GM23248 (cell line): ENCODE results near the gene TPK1.

Source experiments
- EZH2 ChIP-seq: fragments of 200-600 bp; sonication (generic); IDR thresholded peaks from 2 replicates; pipeline ENCODE4 v1.6.1; 2018; ENCODE audit warnings: antibody characterized with exemption, mild to moderate bottlenecking; ENCODE audit not compliant: insufficient read depth, poor library complexity, severe bottlenecking
- EZH2phosphoT487 ChIP-seq: fragments of 200-600 bp; sonication (generic); IDR thresholded peaks from 2 replicates; pipeline ENCODE4 v1.6.1; 2018; ENCODE audit warnings: antibody characterized with exemption, moderate library complexity, mild to moderate bottlenecking, low read depth; ENCODE audit not compliant: insufficient read depth

DNA sequence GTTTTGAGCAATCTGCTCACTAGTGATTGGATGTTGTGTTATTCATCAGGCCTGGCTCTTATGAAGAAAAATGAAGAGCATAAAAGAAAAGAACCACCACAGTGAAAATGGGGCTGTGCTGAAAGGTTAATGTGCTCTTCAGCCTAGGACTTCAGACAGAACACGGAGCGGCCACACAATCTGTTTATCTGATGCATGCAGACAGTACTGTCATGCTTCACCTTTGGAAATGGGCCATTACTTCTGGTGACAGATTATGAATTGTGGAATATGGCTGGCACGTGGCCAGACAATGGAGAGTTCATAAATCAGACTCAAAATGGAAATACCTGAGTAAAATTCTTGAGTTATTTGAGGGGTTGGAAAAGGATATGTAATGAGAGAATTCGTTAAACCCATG, 346.3 kb downstream of the TPK1 start:
- TF ChIP-seq EZH2 (no peak), EZH2phosphoT487 (no peak)
